Testis (tissue), 3 donors: ENCODE measurements around the gene HTT. TPM values are rescaled to one million over a fixed set of nuclear protein-coding genes. Genes with fewer than 3 reads are reported as not detected.

ENCODE experiments used
- DNase-seq: peaks from one replicate; pipeline ENCODE4 v3.0.0-alpha.2; 2019
- H3K27ac ChIP-seq, 2 donors: fragments of 200-600 bp; sonication (generic); one replicate each; pipeline ENCODE4 v1.5.1; 2019
- H3K27me3 ChIP-seq: fragments of 200-600 bp; sonication (generic); one replicate; pipeline ENCODE4 v1.5.1; 2019
- H3K36me3 ChIP-seq: fragments of 200-600 bp; sonication (generic); one replicate; pipeline ENCODE4 v1.5.1; 2017; ENCODE audit warnings: low read depth; ENCODE audit errors: missing control alignments
- H3K4me1 ChIP-seq: fragments of 200-600 bp; sonication (generic); one replicate; pipeline ENCODE4 v1.5.1; 2019
- H3K4me3 ChIP-seq, 2 donors: fragments of 200-600 bp; sonication (generic); one replicate each; pipeline ENCODE4 v1.5.1; 2017 to 2019
- H3K9me3 ChIP-seq: fragments of 200-600 bp; sonication (generic); one replicate; pipeline ENCODE4 v1.5.1; 2017
- POLR2A ChIP-seq: fragments of 450-650 bp; IDR thresholded peaks from one replicate; pipeline ENCODE4 v1.6.1; 2017; ENCODE audit warnings: antibody characterized with exemption, mild to moderate bottlenecking, moderate library complexity
- whole genome bisulfite sequencing, 2 donors: methylation state at CpG; one replicate each; pipeline ENCODE4 v1.1.5; 2018; 5-methylcytosine and 5-hydroxymethylcytosine counted together
- intact Hi-C: fragments of 100-400 bp; cut with DNase I; formaldehyde crosslinking; loops from one replicate; pipeline ENCODE4 v1.15.1; 2023; ENCODE audit warnings: low total_unique reads
- polyA plus RNA-seq: library from polyadenylated mRNA; stranded (reverse); fragments of 350-450 nt; fragmentation: Illumina TruSeq; extraction: RNeasy Lipid Tissue Mini Kit (QIAGEN cat#74804); gene quantifications from one replicate; pipeline ENCODE4 v1.2.3, GENCODE V29; 2014; ENCODE audit warnings: low read depth, low replicate concordance; ENCODE audit not compliant: insufficient read depth
- total RNA-seq, 2 donors: library from RNA; depleted of rRNA; stranded (reverse); fragments of >200 nt; gene quantifications; one replicate each; pipeline ENCODE4 v1.2.3, GENCODE V29; 2016
- TF ChIP-seq, protein P1 (sequence below), 3 experiments: fragments of 450-650 bp in 2 of 3; fragments of 200-600 bp in 1 of 3; sonication (generic) in 1 of 3; IDR thresholded peaks; one replicate each; pipeline ENCODE4 v1.5.1; 2016 to 2019; ENCODE audit warnings: antibody characterized with exemption in 3 of 3, mild to moderate bottlenecking in 2 of 3, moderate library complexity in 1 of 3

The HTT gene
- total and polyA plus RNA-seq, 3 donors from 2014 or later = 45.2 to 168 (median 146) TPM

GRCh38 chr4:3205995-3206394, 131.5 kb downstream of the HTT start:
- 88 to 91% methylated on average over 11 of the region's 11 CpGs for WGBS, 2 donors
- TF ChIP-seq, protein P1, sequence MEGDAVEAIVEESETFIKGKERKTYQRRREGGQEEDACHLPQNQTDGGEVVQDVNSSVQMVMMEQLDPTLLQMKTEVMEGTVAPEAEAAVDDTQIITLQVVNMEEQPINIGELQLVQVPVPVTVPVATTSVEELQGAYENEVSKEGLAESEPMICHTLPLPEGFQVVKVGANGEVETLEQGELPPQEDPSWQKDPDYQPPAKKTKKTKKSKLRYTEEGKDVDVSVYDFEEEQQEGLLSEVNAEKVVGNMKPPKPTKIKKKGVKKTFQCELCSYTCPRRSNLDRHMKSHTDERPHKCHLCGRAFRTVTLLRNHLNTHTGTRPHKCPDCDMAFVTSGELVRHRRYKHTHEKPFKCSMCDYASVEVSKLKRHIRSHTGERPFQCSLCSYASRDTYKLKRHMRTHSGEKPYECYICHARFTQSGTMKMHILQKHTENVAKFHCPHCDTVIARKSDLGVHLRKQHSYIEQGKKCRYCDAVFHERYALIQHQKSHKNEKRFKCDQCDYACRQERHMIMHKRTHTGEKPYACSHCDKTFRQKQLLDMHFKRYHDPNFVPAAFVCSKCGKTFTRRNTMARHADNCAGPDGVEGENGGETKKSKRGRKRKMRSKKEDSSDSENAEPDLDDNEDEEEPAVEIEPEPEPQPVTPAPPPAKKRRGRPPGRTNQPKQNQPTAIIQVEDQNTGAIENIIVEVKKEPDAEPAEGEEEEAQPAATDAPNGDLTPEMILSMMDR (IDR thresholded peaks at IDR 0.05) = no peak
- no peak for TF ChIP-seq POLR2A
- intact Hi-C loops = no loop called here
- Histone ChIP-seq H3K9me3 (no peaks in the 10 kb centered on the region), H3K27me3 (no peaks in the 10 kb centered on the region), H3K27ac (no peak overlapping the region), H3K4me3 (no peak overlapping the region), H3K36me3 (no peaks in the 10 kb centered on the region), H3K4me1 (no peaks in the 10 kb centered on the region)
- no peak for DNase-seq

- Histone ChIP-seq H3K27ac (no peak overlapping the region), H3K9me3 (no peaks in the 10 kb centered on the region), H3K27me3 (no peaks in the 10 kb centered on the region), H3K4me3 (no peak overlapping the region), H3K4me1 (no peaks in the 10 kb centered on the region), H3K36me3 (peaks cover 3% of the 10 kb centered on the region)
- intact Hi-C loops = no loop called here
- no peak for DNase-seq
- TF ChIP-seq, protein P1 (IDR thresholded peaks at IDR 0.05) = no peak
- no peak for TF ChIP-seq POLR2A
- 94% methylated on average over 18 of the region's 18 CpGs for WGBS, 2 donors
These were observed 132.1 kb downstream of the HTT start for GRCh38 chr4:3206439-3207100.

DNA sequence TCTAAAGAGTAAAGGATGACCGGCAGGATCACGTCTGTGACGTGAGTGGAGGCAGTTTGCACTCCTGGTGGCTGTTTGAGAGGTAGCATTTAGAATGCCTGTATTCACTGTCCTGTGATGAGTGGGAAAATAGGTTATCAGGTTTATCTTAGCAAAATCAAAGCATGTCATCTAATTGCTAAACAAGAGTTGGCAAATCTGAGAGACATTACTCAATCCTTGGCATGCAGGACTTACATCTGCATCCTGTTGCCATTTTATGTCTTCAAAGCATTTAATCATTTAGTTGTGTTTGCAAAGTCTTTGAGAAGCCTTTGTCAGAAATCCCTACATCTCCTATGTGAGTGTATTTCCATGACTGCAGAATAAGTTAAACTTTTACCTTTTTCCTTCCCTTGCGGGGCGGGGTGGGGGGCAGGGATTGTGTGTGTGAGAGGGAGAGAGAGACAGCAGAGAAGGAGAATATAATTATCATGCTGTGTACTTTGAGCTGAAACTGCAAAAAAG, 133.1 kb downstream of the HTT start:
- no peak for DNase-seq
- H3K4me3 ChIP-seq = no peak overlapping the region
- no peaks in the 10 kb centered on the region for H3K27me3 ChIP-seq
- H3K4me1 ChIP-seq = no peaks in the 10 kb centered on the region
- intact Hi-C loops = no loop called here
- peaks cover 3% of the 10 kb centered on the region for H3K36me3 ChIP-seq
- 90 to 94% methylated on average over 5 of the region's 5 CpGs for WGBS, 2 donors
- no peaks in the 10 kb centered on the region for H3K9me3 ChIP-seq
- no peak overlapping the region for H3K27ac ChIP-seq
- TF ChIP-seq, protein P1 (IDR thresholded peaks at IDR 0.05) = no peak
- no peak for TF ChIP-seq POLR2A

DNA sequence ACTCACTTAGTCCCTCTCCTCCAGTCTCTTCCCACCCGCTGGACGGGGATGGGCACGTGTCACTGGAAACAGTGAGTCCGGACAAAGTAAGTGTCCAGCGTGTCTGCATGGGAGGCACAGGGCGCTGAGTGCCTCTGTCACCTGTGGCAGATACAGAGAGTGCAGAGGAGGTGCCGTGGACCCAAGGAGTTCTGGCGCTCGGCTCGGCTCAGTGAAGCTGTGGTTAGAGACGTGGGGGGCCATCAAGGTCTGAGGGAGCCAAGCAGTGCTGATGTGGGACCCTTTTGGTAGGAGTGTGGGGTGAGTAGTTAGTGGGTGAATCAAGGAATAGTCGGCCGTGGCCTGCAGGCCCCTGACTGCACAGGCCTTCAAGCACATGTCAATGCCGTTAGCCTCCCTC, 134.3 kb downstream of the HTT start:
- Histone ChIP-seq H3K4me1 (no peaks in the 10 kb centered on the region), H3K27ac (no peak overlapping the region), H3K9me3 (no peaks in the 10 kb centered on the region), H3K27me3 (no peaks in the 10 kb centered on the region), H3K36me3 (peaks cover 3% of the 10 kb centered on the region), H3K4me3 (no peak overlapping the region)
- TF ChIP-seq, protein P1 (IDR thresholded peaks at IDR 0.05) = no peak
- TF ChIP-seq POLR2A = no peak
- WGBS, 2 donors = 95 to 96% methylated on average over 14 of the region's 14 CpGs
- no peak for DNase-seq
- intact Hi-C loops = no loop called here
